DND-41 (cell line): ENCODE data around the gene ATXN7L3B.

Experiments
- CTCF ChIP-seq: IDR thresholded peaks from 2 replicates; pipeline ENCODE4 v1.5.1; 2012; ENCODE audit warnings: borderline replicate concordance, low read length, moderate library complexity, mild to moderate bottlenecking; ENCODE audit not compliant: poor library complexity, severe bottlenecking; ENCODE audit errors: extremely low read depth
- EZH2 ChIP-seq: IDR thresholded peaks from 3 replicates; pipeline ENCODE4 v1.6.1; 2012; ENCODE audit warnings: borderline replicate concordance, low read depth, mild to moderate bottlenecking, moderate library complexity, low read length, inconsistent platforms; ENCODE audit not compliant: severe bottlenecking

- TF ChIP-seq CTCF = no peak
- no peak for TF ChIP-seq EZH2
These were observed 40.9 kb downstream of the ATXN7L3B start for GRCh38 chr12:74578486-74578885.
